HG03565 (cell line): Measurements from ENCODE around the gene FGGY.
"Not testable (repeated sequence)": the region's sequence is repeated elsewhere in the genome, so short reads cannot be mapped to it uniquely, and the experiment has no call there.

Experiments
- ATAC-seq: cut with Tn5 transposase; IDR thresholded peaks from one replicate; pipeline ENCODE4 v1.9.1; 2021; ENCODE audit warnings: mild to moderate bottlenecking, moderate library complexity; ENCODE audit not compliant: unreplicated experiment

The FGGY gene

GRCh38 chr1:59288046-59288445 lies 8.8 kb upstream of the FGGY start:
- no peak for ATAC-seq

DNA sequence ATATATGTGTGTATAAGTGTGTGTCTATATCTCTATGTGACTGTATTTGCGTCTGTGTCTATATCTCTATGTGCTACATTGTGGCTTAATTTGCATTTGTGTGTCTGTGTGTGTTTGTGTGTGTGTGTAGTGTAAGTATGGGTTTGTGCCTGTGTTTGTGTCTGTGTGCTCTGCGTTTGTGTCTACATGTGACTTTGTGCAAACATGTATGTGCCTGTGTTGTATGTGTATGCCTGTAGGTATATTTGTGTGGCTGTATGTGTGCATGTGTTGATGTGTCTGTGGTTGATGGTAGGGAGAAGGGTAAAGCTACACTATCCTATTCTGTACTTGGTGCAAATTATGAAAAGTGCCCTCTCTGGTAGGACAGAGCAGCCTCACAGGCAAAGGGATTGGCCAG lies 7.3 kb upstream of the FGGY start:
- no peak for ATAC-seq

DNA sequence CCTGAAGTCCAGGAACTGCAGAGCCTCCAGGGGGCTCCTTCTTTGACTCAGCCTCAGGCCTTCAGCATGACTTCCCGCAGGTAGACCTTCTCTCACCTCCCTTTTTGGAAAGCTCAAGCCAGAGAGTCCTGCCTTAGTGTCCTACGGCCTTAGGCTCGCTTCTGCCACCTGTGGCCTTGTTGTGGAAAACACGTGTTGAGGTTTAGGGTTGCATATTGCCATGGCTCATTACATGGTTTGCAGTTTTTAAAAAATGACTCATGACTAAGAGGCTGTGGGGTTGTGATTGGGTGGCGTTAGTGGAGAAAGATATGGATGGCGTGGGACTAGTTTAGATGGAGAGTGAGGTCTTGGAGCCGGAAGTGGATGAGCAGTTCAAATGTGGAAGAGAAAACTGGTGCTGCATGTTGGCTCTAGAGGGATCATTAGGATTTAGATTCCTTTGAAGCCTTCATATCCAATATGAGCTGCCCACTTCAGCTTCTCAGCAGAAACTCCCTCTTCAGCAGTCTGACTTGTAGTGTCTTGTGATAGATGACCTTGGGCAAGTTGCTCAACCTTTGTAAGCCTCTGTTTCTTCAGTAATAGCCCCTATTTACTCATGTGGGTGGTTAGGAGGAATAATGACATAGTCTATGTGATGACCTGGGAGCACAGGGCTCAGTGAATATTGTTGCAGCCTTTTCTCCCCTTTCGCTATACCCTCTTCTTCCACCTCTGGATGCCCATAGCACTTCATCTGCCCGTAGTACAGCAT lies 6.5 kb upstream of the FGGY start:
- ATAC-seq = peak; percentile 83

GRCh38 chr1:59291561-59291960 lies 5.3 kb upstream of the FGGY start:
- ATAC-seq = no peak

GRCh38 chr1:59292562-59292961 lies 4.3 kb upstream of the FGGY start:
- no peak for ATAC-seq

DNA sequence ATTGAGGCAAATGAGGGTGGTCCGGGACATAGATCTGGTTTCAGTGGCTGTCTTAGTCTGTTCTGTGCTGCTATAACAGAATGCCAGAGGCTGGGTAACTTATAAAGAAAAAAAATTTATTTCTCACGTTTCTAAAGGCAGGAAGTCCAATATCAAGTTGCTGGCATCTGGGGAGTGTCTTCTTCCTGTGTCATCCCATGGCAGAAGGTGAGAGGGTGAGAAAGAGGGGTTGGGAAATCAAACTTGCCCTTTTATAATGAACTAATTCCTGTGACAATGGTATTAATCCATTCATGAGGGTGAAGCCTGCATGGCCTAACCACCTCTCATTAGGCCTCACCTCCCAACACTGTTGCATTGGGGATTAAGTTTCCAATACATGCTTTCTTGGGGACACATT lies 3.7 kb upstream of the FGGY start:
- ATAC-seq = no peak

DNA sequence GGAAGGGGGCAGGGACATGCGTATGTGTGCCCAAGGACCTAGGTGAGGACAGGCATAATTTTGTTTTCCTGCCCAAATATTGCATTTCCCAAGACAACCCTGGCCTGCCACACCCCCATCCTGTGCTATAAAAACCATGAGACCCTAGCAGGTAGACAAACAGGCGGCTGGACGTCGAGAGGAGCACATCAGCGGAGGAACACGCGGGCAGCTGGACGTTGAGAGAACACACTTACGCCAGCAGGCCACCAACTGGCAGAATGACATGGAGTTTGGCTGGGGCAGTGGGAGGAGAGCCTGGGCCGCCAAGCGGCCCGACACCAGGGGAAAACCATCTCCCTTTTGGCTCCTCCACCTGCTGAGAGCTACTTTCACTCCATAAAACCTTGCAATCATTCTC lies 3.0 kb upstream of the FGGY start:
- ATAC-seq = no peak

- no peak for ATAC-seq
Measured at GRCh38 chr1:59294423-59294822, 2.5 kb upstream of the FGGY start.

DNA sequence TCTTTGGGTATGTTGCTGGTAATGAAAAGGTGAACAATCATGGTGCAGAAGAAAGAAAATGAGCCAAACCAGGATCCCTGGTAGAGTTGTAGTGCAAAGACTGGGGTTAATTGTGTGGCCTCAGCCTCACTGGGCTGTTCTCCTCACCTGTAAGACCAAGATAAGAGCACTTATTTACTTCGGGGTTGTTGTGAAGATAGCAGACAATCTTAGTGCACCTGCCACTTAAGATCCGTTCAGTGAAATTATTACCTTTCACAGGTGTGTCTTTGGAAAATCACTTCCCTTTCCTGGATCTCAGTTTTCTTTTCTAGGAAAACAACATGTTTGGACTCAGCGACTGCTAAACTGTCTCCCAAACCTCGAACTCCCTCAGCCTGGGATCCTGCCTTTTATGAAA lies 1.3 kb upstream of the FGGY start:
- no peak for ATAC-seq

DNA sequence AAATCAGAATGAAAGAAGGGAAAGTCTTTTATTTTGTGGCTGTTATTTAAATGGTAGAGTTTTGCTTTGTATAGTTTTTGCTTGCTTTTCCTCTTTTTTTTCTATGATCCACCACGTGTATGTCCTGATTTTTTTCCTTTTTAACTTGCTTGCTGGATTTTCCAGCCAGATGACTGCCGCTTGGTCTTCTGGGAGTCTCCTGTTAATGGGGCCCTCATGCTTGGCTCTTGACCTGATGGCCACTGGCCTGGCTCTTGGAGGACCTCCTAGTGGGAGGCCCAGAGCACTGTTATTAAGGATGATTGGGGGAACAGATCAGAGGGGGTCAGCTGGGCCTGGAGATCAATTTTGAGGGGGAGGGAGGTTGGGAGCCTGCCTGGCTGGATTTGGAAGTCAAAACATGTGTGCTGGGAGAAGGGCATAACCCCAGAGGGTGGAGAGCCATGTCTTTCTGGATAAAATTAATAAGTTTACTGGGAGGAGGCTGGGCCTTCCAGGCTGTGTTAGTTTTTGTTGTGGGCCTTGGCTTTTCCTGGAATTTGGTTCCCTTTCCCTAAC lies 1.2 kb downstream of the FGGY start:
- no peak for ATAC-seq

GRCh38 chr1:59298710-59299346 lies 1.9 kb downstream of the FGGY start:
- ATAC-seq = no peak

DNA sequence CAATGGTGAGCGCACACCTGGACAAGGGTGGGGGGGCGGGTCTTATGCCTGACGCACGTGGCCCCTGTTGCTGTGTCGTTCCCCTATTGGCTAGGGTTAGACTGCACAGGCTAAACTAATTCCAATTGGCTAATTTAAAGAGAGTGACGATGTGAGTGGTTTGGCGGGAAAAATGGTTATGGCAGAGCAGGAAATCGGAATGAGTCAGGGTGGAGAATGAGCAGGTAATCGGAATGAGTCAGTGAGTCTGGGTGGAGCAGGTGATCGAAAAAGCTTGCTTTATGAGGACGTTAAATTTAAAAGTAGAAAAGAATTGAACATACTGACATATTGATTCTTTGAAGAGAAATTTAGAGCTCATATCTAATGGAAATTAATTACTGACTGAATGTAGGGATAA lies 2.8 kb downstream of the FGGY start:
- ATAC-seq = not testable (repeated sequence)

DNA sequence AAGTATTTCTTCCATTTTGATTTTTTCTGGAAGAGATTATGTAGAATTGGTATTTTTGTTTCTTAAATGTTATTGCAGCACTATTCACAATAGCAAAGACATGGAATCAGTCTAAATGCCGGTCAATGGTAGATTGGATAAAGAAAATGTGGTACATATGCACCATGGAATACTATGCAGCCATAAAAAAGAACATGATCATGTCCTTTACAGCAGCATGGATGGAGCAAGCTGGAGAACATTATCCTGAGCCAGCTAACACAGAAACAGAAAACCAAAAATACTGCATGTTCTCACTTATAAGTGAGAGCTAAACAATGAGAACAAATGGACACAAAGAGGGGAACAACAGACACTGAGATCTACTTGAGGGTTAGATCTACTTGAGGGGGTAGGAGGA lies 5.4 kb downstream of the FGGY start:
- ATAC-seq = no peak

DNA sequence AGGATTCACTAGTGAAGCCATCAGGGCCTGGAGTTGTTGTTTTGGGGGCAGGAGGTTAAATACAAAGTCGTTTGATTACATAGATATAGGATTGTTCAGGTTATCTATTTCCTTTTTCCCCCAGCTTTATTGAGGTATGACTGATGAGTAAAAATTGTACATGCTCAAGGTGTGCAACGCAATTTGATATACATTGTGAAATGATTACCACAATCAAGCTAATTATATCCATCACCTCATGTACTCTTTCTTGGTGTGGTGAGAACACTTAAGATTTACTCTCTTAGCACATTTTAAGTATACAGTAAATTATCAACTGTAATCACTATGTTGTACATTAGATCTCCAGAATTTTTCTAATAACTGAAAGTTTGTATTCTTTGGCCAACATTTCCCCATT lies 6.0 kb downstream of the FGGY start:
- ATAC-seq = no peak

DNA sequence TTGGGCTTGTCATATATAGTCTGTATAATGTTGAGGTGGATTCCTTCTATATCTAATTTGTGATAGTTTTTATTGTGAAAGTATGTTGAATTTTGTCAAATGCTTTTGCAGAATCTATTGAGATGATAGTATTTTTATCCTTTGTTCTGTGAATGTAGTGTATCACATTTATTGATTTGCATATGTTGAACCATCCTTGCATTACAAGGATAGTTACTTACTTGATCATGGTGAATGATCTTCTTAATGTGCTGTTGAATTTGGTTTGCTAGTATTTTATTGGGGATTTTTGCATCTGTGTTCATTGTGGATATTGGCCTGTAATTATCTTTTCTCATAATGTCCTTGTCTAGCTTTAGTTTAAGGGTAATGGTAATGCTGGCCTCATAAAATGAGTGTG lies 8.3 kb downstream of the FGGY start:
- no peak for ATAC-seq

DNA sequence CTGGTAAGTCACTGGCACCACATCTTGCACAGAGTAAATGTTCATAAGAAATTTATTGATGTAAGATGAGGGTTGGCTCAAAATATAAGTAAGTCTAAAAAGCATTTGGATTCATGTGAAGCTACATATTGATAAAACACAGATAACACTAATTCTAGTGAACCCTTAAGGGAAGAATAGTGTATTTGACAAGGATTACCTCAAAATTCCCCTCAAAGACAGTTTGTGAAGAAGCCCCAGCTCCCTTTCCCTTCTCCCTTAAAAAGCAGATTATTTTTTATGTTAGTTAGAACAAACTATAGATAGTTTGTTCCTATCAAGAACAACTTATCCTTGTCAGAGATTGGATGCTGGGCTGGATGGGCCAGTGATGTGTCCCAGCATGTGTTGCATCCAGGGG lies 10.7 kb downstream of the FGGY start:
- ATAC-seq = no peak

GRCh38 chr1:59308839-59309238 lies 11.9 kb downstream of the FGGY start:
- no peak for ATAC-seq

DNA sequence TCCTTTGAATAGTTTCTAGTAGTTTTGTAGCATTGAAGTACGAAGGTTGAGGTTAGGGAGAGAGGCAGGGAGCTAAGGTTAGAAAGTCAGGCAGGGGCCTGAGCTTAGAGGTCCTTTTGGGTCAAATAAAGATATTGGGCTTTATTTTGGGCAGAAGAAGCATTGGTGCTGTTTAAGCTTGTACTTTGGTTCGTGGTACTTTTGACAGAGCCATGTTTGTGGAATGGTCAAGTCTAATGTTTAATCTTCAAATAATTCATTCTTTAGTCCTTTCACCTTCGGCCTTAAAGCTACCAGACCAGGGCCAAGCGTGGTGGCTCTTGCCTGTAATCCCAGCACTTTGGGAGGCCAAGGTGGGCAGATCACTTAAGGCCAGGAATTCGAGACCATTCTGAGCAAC lies 12.5 kb downstream of the FGGY start:
- ATAC-seq = no peak

DNA sequence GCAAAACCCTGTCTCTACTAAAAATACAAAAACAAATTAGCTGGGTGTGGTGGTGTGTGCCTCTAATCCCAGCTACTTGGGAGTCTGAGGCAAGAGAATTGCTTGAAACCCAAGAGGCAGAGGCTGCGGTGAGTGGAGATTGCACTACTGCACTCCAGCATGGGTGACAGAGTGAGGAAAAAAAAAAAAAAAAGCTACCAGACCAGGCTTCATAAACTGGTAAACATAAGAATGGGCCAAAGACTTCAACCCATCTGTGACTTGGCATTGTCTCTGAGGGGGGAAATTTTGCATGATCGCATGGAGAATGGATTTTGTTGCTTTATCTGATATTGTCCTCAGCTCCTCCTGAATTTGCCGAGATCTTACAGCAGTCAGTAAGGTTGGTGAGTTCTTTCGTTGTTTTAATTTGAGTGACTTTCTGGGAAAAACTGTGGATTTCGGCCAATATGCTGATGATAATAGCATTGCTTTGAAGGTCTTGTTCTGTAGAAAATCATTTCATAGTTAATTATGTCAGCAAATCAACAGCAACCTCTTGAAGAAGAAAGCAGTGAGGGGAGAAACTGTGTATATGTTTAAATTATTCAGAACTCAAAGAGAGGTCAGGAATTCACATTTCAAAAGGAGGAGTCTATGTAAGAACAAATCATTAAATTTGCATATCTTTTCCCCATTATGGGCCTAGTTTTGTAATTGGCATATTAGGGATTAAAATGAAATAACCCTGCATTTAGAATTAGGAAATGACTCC lies 13.1 kb downstream of the FGGY start:
- ATAC-seq = no peak

DNA sequence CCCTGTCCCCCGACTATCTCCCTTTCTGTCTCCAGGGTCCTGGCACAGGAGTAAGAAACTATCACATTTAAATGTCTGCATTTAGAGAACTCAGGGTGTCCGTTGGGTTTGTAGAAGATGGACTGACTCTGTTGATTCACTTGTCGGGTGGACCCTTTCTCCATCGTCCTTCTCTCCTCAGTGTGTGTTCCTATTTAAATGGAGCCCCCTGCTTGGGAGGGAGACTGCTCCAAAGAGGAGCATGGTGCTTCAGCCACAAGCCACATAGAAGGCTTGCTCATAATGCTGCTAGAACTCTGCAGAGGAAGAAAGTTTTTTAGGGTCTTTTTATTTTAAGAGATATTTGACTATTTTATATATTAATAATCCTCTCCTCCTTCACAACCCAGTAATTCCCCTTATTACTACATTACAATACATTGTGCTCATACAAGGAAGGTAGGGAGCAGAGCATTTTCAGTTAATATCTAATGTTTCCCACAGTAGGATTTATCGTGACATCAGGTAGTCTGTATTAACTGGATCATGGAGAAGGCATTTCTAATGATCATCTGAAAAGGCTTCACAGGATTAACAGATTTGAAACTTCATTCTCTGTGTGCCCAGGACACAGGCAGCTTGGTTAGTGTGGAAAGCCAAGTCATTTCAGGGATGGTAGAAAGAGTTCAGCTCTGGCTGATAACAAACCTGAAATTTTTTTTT lies 13.8 kb downstream of the FGGY start:
- no peak for ATAC-seq
